Fibroblast of pulmonary artery (primary cell): Measurements from ENCODE around the gene GRIP1.

Experiments used
- DNase-seq: peaks from one replicate; pipeline ENCODE4 v3.0.0-alpha.2; 2010; ENCODE audit warnings: low read depth
- H3K4me3 ChIP-seq: replicated peaks from 2 replicates; pipeline ENCODE4 v1.5.1; 2011; ENCODE audit warnings: low read depth, mild to moderate bottlenecking, control low read depth, low read length, moderate library complexity
- TF ChIP-seq, protein P1 (sequence below): IDR thresholded peaks from 2 replicates; pipeline ENCODE4 v1.5.1; 2011; ENCODE audit warnings: mild to moderate bottlenecking, control low read depth, low read length, inconsistent platforms; ENCODE audit errors: missing control alignments

Gene GRIP1

DNA sequence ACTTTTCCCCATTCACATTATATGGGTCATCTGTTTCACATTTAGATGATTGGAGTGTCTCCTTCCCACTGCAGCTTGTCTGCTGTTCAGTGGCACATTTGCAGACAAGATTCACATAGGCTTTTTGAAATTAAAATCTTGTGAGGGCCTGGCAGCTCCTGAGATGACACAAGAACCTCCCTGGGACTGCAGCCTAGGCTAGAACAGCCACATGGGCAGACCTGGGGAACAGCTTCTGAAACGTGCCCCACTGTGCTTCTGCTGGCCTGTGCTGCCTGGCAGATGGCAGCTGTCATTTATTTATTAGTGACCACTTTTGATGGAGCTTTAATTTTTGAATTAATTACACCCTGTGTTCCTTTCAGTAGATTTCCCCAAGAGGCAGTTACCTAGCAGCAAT, 137.4 kb downstream of the GRIP1 start:
- DNase-seq = no peak
- no peak overlapping the region for H3K4me3 ChIP-seq
- TF ChIP-seq, protein P1, sequence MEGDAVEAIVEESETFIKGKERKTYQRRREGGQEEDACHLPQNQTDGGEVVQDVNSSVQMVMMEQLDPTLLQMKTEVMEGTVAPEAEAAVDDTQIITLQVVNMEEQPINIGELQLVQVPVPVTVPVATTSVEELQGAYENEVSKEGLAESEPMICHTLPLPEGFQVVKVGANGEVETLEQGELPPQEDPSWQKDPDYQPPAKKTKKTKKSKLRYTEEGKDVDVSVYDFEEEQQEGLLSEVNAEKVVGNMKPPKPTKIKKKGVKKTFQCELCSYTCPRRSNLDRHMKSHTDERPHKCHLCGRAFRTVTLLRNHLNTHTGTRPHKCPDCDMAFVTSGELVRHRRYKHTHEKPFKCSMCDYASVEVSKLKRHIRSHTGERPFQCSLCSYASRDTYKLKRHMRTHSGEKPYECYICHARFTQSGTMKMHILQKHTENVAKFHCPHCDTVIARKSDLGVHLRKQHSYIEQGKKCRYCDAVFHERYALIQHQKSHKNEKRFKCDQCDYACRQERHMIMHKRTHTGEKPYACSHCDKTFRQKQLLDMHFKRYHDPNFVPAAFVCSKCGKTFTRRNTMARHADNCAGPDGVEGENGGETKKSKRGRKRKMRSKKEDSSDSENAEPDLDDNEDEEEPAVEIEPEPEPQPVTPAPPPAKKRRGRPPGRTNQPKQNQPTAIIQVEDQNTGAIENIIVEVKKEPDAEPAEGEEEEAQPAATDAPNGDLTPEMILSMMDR = no peak

DNA sequence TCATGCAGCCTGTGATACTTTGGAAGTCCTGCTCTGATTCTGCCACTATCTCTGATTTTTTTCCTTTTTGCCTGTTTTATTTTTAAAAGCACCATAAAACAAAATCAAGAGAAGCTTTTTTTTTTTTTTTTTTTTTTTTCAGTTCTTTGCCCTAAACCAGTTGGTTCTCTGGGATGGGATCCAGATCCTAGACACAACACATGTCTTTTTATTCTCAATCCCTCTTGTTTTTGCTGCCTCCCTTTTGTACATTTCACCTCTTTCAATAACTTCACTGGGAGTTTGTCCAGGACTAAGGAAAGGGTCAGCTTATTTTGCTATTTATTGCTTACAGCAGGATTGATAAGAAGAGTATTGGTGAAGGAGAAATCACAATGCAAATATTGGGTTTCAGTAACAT, 139.4 kb downstream of the GRIP1 start:
- DNase-seq = no peak
- TF ChIP-seq, protein P1 = no peak
- H3K4me3 ChIP-seq = no peak overlapping the region

DNA sequence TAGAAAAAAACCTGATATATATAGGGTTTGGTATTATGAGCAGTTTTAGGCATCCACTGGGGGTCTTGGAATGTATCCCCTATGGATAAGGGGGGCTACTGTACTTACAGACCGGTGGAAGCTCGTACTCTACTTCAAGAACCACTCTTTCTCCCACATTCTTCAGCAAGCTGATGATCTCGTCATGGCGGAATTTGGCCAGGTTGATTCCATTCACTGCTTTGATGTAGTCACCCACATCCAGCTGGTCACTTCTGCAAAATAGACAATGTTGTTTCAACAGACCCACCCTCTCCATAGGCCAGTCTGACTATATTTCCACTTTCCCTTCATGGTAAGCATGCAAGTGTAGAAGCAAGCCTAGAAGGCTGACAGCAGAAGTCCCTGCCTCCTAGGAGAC, 139.9 kb downstream of the GRIP1 start:
- TF ChIP-seq, protein P1 = no peak
- no peak overlapping the region for H3K4me3 ChIP-seq
- no peak for DNase-seq

DNA sequence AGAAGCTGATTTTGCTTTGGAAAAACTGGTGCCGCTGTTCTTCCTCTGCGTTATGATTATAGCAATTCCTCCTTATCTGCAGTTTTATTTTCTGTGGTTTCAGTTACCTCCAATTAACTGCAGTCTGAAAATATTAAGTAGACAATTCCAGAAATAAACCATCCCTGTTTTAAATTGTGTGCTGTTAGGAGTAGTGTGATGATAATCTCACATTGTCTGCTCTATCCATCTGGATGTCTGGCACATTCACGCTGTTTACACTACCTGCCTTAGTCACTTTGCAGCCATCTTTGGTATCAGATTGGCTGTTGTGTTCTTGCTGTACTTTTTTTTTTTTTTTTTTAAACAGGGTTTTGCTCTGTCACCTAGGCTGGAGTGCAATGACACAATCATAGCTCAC, 141.0 kb downstream of the GRIP1 start:
- TF ChIP-seq, protein P1 = no peak
- H3K4me3 ChIP-seq = no peak overlapping the region
- no peak for DNase-seq

DNA sequence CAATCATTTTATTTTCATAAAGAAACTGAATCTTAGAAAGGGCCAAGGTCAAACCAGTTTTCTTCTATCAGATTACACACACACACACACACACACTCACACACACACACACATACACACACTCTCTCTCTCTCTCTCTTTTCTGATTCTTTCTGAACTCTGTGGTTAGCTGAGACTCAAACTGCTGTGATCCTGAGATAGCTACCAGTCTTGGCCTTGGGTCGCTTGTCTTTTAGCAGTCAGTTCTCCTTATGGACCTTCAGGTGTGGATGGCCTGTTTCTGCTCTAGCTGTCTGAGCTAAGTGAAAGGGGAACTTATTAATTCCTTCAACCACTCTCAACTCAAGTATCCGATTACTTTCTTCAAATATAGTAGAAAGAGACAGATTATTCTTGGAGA, 145.1 kb downstream of the GRIP1 start:
- DNase-seq = no peak
- TF ChIP-seq, protein P1 = no peak
- no peak overlapping the region for H3K4me3 ChIP-seq

DNA sequence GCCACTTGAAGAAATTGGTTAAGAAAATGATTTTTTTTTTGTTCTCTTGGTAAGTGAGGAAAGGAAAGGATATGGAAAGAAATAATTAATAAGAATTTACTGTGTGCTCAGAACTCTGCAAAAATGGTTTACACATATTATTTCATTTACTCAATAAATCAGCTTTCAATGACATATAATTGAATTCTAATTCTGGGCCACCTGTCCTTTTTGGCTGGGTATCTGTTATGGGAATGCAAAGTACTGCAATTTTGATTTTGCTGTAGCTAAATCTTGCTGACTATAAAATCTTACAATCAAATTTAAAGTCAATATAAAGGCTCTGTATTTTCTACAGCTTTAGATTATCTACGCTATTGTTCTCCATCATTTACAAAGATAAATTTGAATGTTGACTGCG, 147.1 kb downstream of the GRIP1 start:
- no peak for DNase-seq
- TF ChIP-seq, protein P1 = no peak
- no peak overlapping the region for H3K4me3 ChIP-seq

DNA sequence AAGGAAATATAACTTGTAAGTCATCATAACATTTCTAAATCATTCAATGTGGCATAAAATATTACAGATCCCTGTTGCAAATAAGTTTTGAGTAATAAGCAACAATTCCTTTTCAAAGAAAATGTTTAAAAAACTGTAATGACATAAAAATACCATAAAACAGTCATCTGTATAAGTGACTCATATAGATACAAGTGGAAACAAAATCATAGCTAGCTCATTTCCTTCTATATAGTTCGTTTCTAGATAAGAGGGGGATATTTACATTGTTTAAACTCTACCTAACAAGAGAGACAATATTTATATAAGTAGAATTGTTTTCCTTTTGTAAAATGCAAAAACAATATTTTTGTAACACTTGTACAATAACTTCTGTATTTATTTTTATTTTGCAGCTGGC, 148.9 kb downstream of the GRIP1 start:
- DNase-seq = no peak
- TF ChIP-seq, protein P1 = no peak
- H3K4me3 ChIP-seq = no peak overlapping the region
